ENCODE data around the gene CDC42BPB.
A peak's percentile ranks its signal among the peaks of the same experiment; 100 is the strongest.

The CDC42BPB gene

DNA sequence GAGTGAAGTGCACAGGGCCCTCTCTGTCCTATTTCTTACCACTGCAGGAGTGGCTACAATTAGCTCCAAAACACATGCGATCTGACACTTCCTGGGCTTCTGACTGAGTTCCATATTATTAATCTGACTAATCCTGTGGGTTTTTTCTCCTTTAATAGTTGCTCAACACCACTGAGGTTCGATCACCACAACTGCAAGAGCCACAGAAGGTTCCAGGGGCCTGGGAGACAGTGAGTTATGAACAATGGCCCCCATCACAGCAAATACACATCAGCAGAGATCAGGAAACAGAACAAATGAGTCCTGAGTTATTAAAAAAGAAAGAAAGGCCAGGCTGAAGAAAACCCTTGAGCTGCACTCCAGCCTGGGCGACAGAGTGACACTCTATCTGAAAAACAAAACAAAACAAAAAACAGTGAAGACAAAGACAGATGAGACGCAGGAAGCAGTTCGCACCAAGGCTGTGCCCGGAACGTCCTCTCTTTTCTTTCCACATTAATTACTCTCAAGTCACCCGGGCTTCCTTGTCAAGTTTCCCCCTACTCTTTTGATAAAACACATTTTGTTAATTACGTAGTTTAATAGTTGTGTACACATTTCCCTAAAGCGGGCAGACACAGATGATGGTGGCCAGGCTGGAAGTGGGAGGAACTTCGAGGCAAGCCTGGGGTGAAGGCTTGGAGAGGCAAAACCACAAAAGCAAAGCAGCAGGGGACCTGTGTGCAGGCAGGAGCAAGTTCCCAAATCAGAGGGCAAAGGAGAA is 42.7 kb downstream of the CDC42BPB start (continued):
- TF ChIP-seq, protein P1, sequence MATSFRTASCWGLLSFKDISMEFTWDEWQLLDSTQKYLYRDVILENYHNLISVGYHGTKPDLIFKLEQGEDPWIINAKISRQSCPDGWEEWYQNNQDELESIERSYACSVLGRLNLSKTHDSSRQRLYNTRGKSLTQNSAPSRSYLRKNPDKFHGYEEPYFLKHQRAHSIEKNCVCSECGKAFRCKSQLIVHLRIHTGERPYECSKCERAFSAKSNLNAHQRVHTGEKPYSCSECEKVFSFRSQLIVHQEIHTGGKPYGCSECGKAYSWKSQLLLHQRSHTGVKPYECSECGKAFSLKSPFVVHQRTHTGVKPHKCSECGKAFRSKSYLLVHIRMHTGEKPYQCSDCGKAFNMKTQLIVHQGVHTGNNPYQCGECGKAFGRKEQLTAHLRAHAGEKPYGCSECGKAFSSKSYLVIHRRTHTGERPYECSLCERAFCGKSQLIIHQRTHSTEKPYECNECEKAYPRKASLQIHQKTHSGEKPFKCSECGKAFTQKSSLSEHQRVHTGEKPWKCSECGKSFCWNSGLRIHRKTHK (tag by site-specific recombination; IDR thresholded peaks at IDR 0.05): no peak
- TF ChIP-seq ZNF658 (tag by site-specific recombination; IDR thresholded peaks at IDR 0.05) (no peak), ZNF223 (tag by site-specific recombination; IDR thresholded peaks at IDR 0.05) (no peak), ZFP69B (tag by site-specific recombination; IDR thresholded peaks at IDR 0.05) (no peak), ZBTB8A (tag by site-specific recombination; IDR thresholded peaks at IDR 0.05) (peak; percentile 60), TRIM28 (IDR thresholded peaks at IDR 0.05; ENCODE audit: borderline replicate concordance, low read length) (peak; percentile 59; the same call in 1 of the 2 replicates), ZNF19 (tag by site-specific recombination; IDR thresholded peaks at IDR 0.05; ENCODE audit: low read depth) (no peak), ZBTB1 (tag by site-specific recombination; IDR thresholded peaks at IDR 0.05) (no peak), ZNF202 (tag by site-specific recombination; IDR thresholded peaks at IDR 0.05; ENCODE audit: borderline replicate concordance) (no peak), ZNF184 (tag by site-specific recombination; IDR thresholded peaks at IDR 0.05) (no peak), SCRT2 (tag by site-specific recombination; IDR thresholded peaks at IDR 0.05) (no peak), ZNF843 (tag by site-specific recombination; IDR thresholded peaks at IDR 0.05) (no peak), ZBTB17 (tag by site-specific recombination; IDR thresholded peaks at IDR 0.05) (peak; percentile 28; the same call in 1 of the 2 replicates), ZNF624 (tag by site-specific recombination; IDR thresholded peaks at IDR 0.05) (no peak), ZNF664 (tag by site-specific recombination; IDR thresholded peaks at IDR 0.05) (no peak)
- TF ChIP-seq, protein P2, sequence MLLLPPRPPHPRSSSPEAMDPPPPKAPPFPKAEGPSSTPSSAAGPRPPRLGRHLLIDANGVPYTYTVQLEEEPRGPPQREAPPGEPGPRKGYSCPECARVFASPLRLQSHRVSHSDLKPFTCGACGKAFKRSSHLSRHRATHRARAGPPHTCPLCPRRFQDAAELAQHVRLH (tag by site-specific recombination; IDR thresholded peaks at IDR 0.05): no peak
- TF ChIP-seq, protein P3, sequence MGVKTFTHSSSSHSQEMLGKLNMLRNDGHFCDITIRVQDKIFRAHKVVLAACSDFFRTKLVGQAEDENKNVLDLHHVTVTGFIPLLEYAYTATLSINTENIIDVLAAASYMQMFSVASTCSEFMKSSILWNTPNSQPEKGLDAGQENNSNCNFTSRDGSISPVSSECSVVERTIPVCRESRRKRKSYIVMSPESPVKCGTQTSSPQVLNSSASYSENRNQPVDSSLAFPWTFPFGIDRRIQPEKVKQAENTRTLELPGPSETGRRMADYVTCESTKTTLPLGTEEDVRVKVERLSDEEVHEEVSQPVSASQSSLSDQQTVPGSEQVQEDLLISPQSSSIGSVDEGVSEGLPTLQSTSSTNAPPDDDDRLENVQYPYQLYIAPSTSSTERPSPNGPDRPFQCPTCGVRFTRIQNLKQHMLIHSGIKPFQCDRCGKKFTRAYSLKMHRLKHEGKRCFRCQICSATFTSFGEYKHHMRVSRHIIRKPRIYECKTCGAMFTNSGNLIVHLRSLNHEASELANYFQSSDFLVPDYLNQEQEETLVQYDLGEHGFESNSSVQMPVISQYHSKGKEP (tag by site-specific recombination; IDR thresholded peaks at IDR 0.05): no peak
- TF ChIP-seq, protein P4, sequence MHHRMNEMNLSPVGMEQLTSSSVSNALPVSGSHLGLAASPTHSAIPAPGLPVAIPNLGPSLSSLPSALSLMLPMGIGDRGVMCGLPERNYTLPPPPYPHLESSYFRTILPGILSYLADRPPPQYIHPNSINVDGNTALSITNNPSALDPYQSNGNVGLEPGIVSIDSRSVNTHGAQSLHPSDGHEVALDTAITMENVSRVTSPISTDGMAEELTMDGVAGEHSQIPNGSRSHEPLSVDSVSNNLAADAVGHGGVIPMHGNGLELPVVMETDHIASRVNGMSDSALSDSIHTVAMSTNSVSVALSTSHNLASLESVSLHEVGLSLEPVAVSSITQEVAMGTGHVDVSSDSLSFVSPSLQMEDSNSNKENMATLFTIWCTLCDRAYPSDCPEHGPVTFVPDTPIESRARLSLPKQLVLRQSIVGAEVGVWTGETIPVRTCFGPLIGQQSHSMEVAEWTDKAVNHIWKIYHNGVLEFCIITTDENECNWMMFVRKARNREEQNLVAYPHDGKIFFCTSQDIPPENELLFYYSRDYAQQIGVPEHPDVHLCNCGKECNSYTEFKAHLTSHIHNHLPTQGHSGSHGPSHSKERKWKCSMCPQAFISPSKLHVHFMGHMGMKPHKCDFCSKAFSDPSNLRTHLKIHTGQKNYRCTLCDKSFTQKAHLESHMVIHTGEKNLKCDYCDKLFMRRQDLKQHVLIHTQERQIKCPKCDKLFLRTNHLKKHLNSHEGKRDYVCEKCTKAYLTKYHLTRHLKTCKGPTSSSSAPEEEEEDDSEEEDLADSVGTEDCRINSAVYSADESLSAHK (tag by site-specific recombination; IDR thresholded peaks at IDR 0.05): no peak
- TF ChIP-seq, protein P5, sequence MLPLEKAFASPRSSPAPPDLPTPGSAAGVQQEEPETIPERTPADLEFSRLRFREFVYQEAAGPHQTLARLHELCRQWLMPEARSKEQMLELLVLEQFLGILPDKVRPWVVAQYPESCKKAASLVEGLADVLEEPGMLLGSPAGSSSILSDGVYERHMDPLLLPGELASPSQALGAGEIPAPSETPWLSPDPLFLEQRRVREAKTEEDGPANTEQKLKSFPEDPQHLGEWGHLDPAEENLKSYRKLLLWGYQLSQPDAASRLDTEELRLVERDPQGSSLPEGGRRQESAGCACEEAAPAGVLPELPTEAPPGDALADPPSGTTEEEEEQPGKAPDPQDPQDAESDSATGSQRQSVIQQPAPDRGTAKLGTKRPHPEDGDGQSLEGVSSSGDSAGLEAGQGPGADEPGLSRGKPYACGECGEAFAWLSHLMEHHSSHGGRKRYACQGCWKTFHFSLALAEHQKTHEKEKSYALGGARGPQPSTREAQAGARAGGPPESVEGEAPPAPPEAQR (tag by site-specific recombination; IDR thresholded peaks at IDR 0.05): no peak
- TF ChIP-seq, protein P6, sequence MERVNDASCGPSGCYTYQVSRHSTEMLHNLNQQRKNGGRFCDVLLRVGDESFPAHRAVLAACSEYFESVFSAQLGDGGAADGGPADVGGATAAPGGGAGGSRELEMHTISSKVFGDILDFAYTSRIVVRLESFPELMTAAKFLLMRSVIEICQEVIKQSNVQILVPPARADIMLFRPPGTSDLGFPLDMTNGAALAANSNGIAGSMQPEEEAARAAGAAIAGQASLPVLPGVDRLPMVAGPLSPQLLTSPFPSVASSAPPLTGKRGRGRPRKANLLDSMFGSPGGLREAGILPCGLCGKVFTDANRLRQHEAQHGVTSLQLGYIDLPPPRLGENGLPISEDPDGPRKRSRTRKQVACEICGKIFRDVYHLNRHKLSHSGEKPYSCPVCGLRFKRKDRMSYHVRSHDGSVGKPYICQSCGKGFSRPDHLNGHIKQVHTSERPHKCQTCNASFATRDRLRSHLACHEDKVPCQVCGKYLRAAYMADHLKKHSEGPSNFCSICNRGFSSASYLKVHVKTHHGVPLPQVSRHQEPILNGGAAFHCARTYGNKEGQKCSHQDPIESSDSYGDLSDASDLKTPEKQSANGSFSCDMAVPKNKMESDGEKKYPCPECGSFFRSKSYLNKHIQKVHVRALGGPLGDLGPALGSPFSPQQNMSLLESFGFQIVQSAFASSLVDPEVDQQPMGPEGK (tag by site-specific recombination; IDR thresholded peaks at IDR 0.05): no peak
- TF ChIP-seq, protein P7, sequence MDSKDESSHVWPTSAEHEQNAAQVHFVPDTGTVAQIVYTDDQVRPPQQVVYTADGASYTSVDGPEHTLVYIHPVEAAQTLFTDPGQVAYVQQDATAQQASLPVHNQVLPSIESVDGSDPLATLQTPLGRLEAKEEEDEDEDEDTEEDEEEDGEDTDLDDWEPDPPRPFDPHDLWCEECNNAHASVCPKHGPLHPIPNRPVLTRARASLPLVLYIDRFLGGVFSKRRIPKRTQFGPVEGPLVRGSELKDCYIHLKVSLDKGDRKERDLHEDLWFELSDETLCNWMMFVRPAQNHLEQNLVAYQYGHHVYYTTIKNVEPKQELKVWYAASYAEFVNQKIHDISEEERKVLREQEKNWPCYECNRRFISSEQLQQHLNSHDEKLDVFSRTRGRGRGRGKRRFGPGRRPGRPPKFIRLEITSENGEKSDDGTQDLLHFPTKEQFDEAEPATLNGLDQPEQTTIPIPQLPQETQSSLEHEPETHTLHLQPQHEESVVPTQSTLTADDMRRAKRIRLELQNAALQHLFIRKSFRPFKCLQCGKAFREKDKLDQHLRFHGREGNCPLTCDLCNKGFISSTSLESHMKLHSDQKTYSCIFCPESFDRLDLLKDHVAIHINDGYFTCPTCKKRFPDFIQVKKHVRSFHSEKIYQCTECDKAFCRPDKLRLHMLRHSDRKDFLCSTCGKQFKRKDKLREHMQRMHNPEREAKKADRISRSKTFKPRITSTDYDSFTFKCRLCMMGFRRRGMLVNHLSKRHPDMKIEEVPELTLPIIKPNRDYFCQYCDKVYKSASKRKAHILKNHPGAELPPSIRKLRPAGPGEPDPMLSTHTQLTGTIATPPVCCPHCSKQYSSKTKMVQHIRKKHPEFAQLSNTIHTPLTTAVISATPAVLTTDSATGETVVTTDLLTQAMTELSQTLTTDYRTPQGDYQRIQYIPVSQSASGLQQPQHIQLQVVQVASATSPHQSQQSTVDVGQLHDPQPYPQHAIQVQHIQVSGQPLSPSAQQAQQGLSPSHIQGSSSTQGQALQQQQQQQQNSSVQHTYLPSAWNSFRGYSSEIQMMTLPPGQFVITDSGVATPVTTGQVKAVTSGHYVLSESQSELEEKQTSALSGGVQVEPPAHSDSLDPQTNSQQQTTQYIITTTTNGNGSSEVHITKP (tag by site-specific recombination; IDR thresholded peaks at IDR 0.05): peak; percentile 72
- TF ChIP-seq, protein P8, sequence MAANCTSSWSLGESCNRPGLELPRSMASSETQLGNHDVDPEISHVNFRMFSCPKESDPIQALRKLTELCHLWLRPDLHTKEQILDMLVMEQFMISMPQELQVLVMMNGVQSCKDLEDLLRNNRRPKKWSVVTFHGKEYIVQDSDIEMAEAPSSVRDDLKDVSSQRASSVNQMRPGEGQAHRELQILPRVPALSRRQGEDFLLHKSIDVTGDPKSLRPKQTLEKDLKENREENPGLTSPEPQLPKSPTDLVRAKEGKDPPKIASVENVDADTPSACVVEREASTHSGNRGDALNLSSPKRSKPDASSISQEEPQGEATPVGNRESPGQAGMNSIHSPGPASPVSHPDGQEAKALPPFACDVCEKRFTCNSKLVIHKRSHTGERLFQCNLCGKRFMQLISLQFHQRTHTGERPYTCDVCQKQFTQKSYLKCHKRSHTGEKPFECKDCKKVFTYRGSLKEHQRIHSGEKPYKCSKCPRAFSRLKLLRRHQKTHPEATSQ (tag by site-specific recombination; IDR thresholded peaks at IDR 0.05): no peak
